Fibroblast of lung (primary cell): Measurements from ENCODE around the gene VWA8.

Experiments used
- EZH2 ChIP-seq: IDR thresholded peaks from 2 replicates; pipeline ENCODE4 v1.5.1; 2012; ENCODE audit warnings: low read length, control low read depth, mild to moderate bottlenecking; ENCODE audit errors: missing control alignments
- TF ChIP-seq, protein P1 (sequence below), 2 donors: IDR thresholded peaks in 1 of 2; conservative IDR thresholded peaks in 1 of 2; 1 replicate in 1 of 2; 2 replicates in 1 of 2; pipeline ENCODE4 v1.5.1; 2011 to 2012; ENCODE audit warnings: low read length in 2 of 2, control low read depth in 1 of 2, inconsistent platforms in 1 of 2, low read depth in 1 of 2, mild to moderate bottlenecking in 1 of 2

GRCh38 chr13:41706152-41706551 is 254.8 kb downstream of the VWA8 start:
- TF ChIP-seq, protein P1, sequence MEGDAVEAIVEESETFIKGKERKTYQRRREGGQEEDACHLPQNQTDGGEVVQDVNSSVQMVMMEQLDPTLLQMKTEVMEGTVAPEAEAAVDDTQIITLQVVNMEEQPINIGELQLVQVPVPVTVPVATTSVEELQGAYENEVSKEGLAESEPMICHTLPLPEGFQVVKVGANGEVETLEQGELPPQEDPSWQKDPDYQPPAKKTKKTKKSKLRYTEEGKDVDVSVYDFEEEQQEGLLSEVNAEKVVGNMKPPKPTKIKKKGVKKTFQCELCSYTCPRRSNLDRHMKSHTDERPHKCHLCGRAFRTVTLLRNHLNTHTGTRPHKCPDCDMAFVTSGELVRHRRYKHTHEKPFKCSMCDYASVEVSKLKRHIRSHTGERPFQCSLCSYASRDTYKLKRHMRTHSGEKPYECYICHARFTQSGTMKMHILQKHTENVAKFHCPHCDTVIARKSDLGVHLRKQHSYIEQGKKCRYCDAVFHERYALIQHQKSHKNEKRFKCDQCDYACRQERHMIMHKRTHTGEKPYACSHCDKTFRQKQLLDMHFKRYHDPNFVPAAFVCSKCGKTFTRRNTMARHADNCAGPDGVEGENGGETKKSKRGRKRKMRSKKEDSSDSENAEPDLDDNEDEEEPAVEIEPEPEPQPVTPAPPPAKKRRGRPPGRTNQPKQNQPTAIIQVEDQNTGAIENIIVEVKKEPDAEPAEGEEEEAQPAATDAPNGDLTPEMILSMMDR (conservative IDR thresholded peaks at IDR 0.05 in 1 of 2, IDR thresholded peaks at IDR 0.05 in 1 of 2; ENCODE audit: low read depth in 1 of 2, low read length in 2 of 2) = no peak
- TF ChIP-seq EZH2 = no peak
